Measurements from ENCODE around the gene STX12.
"Not testable (repeated sequence)": the region's sequence is repeated elsewhere in the genome, so short reads cannot be mapped to it uniquely, and the experiment has no call there.

The STX12 gene

GRCh38 chr1:27831568-27832410 is 58.8 kb downstream of the STX12 start:
- DNase-seq = no peak

DNA sequence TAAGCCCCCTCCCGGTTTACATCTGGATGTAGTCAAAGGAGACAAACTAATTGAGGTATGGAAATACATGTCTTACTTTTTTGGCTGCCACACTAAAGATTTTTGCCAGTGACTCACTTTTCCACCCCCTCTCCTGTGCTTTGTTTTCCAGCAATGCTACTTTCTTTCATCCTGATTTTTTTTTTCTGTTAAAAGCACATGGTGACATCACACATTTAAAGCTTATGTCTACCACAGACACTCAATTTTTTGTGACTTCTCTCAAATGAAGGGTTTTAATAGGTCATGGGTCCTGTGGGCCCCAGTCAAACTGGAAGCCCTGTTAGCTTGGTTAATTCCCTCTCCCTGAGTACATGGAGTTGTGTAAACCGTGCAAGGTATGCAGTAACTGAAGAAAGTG is 59.7 kb downstream of the STX12 start:
- DNase-seq = no peak

DNA sequence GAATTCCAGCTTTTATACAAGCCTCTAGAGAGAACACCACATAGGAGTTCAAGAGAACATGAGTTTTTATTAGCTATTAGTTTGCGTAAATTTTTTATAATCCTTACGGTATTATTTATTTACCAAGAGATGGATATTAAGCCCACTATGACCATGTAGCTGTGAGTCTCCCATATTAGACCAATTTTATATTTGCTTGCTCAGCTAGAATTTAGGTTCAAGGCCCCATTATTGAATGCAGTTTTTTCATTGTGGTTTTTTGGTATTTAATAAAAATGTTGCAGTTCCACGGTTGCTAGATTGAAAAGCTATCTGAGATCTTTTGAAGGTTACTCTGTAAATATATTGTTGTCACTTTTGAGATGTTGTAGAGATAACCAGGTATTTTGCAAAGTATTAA is 60.5 kb downstream of the STX12 start:
- DNase-seq = no peak

DNA sequence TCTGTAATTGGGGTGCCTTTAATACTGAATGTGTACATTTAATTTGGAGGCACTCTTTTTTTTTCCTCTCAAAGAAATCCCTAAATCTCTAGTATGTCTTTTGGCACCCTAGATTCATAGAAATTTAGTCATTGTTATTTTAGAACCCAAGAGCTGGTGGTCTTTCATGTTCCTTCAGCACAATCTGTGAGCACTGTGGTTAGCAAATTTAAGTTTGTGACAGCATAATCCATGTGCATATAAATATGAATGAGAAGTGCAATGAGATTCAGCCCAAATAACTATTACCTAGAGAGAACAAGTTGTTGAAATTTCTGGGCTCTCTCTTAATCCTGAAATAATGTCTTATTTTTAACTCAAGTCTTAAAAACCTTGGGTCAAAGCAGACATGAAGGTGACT is 62.0 kb downstream of the STX12 start:
- no peak for DNase-seq

DNA sequence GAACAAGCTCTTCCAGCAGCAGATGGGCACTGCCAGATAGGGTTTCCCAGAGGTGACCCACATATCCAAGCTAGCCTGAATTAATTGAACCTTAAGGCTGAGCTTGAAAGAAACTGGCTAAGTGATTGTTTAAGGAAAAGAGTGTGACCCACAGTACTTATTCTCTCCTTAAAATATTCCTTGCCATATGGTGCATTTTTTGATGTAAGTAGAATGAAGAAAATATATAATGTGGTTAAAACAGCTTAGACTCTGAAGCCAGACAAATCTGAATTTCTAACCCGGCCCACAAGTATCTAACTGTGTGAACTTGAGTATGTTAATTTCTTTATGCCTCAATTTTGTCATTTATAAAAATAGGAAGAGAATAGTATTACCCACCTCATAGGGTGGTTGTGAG is 62.5 kb downstream of the STX12 start:
- no peak for DNase-seq

DNA sequence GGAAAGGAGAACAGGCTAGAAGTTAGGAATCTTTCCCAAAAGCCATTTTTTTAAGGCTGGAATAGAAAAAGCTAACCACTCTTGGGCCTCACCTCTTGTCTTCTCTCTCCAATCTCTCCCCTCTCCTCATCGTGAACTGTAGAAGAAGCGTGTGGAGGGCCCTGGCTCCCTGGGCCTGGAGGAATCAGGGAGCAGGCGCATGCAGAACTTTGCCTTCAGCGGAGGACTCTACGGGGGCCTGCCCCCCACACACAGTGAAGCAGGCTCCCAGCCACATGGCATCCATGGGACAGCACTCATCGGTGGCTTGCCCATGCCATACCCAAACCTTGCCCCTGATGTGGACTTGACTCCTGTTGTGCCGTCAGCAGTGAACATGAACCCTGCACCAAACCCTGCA is 76.9 kb downstream of the STX12 start:
- DNase-seq = no peak

GRCh38 chr1:27855085-27855484 is 82.1 kb downstream of the STX12 start:
- no peak for DNase-seq

DNA sequence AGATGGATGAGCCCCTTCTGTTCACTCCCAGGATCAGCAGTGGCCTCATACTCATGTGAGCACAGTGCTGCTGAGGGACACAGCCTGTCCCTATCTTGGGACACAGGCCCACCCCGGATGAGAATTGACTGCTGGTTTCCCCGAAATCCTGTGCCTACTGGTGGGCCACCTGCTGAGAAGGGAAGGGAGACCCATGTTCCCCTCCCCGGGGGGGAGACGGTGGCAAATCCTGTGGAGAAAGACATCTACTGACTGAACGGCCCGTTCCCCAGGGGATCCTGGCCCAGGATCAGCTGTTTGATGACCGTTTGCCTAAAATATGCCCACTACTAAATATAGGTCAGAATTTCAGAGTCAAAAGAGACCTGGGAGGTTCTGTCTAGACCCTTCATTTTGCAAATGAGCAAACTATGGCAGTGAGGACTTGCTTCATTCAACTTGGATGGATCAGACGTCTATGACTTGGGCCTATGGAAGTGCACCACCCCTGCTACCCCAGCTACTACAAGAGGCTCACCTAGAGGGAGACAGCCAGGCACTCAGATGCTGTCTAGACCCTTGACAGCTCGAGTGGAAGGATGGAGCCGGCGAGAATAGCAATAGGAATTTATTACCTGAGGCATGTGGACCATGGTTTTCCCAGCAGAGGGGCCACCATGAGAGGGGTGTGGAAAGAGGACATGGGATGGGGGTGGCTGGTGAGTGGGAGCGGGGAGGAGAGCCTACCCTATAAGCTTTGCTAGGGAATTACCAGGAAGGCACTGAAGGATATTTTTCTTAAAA is 83.7 kb downstream of the STX12 start:
- DNase-seq = no peak

DNA sequence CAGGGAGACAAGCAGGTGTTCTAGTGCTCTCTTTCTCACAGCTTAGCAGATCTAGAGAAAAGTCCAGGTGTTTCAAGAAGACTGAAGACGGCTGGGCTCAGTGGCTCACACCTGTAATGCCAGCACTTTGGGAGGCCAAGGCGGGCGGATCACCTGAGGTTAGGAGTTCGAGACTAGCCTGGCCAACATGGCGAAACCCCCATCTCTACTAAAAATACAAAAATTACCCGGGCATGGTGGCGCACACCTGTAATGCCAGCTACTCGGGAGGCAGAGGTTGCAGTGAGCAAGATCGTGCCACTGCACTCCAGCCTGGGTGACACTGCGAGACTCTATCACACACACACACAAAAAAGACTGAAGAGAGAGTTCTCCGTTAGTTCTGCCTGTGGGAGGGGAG is 84.5 kb downstream of the STX12 start:
- not testable (repeated sequence) for DNase-seq

DNA sequence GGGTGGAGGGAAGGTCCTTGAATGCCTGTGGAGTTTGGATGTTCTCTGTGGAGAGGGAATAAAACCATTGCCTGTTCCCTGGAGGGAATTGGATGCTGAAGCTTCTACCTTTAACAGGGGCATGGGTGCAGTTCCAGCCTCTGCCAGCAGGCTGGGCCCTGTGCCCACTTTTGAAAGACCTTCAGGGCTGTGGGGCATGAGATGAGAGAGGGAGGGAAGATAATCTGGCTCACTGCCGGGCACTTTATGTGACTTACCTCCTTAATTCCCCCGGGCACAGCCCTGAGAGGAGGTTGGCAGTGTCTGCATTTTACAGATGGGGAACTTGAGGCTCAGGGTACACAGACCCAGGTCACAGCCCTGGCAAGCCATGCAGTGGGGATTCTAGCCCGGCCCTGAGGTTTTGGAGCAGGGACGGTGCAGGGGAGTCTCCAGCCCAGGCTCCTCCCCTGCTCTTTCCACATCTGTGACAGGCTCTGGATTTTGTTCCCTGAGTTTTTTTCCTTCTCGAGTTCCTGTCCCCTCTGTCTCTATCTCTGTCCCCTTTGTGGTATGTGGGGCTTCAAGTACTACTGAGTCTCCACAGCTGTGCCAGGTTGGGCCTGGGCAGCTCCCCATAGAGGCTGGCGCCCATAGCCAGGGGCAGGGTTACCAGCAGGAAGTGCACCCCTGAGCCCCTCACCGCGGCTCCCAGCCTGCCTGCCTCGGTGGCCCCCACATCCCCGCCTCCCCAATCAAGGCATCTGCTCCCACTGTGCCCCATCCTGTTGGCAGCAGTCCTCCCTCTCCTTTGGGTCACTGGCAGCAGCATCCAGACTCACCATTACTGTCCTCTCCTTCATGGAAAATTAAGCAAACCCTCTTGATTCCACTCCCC is 85.3 kb downstream of the STX12 start:
- peak; percentile 83 for DNase-seq

DNA sequence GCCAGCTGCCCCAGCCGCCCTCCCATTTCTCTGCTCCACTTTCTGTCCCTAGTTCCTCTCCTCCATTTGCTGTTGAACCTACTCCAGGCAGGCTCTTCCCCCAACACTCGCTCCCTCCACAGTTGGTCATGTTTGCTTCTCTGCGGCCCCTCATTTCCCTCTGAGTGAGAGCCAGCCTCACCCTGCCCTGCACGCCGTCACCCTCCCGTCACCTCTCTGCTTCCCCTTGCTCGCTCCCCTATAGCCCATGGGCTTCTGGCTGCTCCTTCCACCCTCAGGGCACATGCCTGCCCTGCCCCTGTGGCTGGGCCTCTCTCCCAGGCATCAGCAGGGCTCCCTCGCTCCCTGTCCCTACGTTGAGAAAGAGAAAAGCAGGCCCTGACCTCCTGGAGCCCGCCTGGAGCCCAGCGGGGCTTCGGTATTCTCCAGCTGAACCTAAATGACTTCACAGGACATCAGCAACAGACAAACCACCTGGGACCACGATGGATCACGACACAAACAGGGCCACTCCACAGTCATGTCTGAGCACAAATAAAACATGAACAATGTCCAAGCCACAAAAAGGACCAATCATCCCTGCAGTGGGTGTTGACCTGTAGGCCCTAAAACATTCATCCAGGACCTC is 86.0 kb downstream of the STX12 start:
- DNase-seq = no peak

DNA sequence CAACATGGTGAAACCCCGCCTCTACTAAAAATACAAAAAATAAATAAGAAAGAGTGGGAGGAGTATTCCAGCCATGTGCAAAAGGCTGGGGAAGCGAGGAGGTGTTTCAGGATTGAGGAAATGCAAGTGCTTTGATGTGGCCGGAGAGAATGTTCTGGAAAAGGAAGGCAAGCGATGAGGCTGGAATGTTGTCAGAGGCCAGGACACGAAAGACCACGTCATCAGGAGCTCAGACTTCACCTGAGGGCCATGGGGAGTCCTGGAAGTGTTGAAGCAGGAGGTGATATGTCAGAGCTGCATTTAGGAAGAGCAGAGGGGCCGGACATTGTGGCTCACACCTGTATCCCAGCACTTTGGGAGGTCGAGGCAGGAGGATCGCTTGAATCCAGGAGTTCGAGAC is 88.4 kb downstream of the STX12 start:
- no peak for DNase-seq

DNA sequence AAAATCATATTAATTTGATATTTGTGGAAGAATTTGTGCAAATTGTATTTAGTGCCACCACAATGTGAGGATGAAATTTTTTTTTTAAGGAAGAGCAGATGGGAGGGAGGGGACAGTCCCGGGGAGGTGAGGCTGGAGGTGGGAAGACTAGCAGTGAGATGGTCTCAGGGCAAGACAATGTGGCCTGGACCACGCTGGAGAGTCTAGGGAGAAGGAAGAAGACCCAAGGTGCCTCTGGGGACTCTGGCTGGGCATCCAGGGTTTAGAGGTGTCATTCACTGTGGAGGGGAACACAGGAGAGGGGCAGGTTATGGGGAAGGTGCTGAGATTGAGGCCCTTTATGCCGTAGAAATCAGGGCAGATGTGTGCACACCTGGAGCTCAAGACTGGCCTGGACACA is 89.0 kb downstream of the STX12 start:
- no peak for DNase-seq

GRCh38 chr1:27862671-27863537 is 89.9 kb downstream of the STX12 start:
- no peak for DNase-seq

- DNase-seq = no peak
Observed at GRCh38 chr1:27863538-27863915, 90.5 kb downstream of the STX12 start.

DNA sequence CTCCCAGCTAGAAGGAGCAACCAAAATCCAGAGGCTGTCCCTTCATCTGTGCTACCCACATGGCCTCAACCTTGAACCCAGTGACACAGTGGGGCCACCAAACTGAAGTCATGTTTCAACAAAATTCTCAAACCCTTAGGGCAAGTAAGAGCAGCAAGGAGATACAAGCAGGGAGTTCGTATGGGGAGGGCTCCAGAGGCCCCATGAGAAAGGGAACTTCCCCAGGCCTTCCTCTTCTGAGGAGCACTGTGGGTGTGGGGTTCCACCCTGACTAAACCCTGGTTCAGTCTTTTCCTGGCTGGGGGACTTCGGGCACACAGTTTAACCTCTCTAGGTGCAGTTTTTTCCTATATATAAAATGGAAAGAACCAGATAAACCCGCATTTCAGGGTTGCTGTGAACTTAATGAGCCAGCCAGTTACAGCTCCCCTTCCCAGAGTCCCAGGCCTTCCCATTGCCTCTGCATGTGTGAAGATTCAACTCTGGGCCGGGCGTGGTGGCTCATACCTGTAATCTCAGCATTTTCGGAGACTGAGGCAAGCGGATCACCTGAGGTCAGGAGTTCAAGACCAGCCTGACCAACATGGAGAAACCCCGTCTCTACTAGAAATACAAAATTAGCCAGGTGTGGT is 91.4 kb downstream of the STX12 start:
- peak; percentile 18 for DNase-seq

- DNase-seq = no peak
Observed at GRCh38 chr1:27865821-27866220, 92.8 kb downstream of the STX12 start.

DNA sequence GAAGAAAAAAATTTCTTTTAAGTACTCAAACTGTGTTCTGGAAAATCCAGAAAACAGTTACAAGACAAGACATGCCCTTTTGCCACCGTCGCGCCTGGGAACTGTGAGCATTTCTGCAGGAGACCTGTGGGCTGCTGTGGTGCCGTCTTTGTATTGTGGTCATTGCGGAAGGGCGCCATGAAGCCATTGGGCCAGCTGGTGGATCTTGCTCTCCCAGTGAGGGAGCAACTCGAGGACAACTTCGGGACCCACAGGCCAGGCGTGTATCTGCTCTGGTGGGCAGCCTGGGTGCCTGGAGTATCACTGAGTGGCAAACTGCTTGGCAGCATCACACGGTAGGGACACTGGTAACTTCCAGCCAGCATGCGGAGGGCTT is 95.5 kb downstream of the STX12 start:
- no peak for DNase-seq

DNA sequence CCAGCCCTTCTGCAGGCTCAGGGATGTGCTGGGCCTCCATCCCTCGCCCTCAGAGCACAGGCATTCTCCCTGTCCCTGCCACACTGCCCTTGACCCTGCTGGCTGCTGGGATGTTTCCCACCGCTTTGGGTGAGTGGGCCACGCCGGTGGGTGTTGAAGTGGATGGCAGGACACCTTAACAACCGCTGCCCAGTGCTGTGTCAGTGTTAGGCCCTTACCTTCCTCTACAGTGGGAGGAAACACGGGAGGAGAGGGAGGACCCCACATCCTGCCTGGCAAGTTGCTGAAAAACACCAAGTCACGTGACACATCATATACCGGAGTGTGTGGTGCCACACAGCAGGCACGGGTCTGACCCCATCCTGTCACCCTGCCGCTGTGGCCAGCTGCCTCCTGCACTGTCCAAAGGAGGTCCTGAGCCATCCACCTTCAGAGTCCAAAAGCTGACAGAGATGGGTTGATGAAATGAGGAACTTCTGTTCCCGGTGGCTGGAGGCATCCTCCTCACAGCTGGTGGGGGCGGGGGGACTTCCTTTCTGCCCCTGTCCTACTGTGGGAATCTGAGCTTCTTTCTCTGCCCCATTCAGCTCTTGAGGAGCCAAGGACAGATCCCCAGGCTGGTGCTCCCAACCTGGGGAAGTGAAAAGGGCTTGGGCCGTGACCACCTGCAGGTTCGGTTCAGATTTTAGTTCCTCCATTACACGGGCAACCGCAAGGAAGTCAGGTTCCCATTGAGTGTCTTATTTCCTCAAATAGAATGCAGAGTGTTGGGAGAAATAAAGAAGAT is 96.1 kb downstream of the STX12 start:
- peak; percentile 83 for DNase-seq

DNA sequence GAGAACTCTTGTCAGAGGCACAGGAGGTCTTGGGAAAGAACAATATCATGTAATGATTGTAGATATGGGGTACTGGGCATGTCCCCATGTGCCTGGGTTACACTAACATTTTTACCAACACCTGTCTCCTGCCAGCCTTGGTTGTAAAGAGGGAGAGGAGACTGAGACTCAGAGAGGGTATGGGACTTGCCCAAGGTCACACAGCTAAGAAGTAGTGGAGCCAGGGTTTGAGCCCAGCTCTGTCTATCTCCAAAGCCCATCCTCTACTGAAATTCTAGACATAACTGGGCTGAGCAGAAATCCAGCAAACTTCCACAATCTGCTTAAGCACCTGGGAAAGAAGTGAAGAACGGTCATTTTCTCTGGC is 96.7 kb downstream of the STX12 start:
- DNase-seq = no peak

DNA sequence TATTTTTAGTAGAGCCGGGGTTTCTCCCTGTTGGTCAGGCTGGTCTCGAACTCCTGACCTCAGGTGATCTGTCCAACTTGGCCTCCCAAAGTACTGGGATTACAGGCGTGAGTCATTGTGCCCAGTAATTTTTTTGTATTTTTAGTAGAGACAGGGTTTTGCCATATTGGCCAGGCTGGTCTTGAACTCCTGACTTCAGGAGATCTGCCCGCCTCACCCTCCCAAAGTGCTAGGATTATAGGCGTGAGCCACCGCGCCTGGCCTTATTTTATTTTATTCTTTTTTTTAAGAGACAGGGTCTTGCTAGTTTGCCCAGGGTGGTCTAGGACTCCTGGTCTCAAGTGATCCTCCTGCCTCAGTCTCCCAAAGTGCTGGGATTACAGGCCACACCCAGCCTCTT is 98.1 kb downstream of the STX12 start:
- DNase-seq = not testable (repeated sequence)
